ENCODE measurements around the gene MAPT. TPM values are rescaled to one million over a fixed set of nuclear protein-coding genes. Genes with fewer than 3 reads are reported as not detected.

MAPT gene
- total and polyA plus RNA-seq, 2 of the 13 experiments (the other 11 are each of a cell fraction or from before 2014, with no cell fraction given) = 2.1 to 2.8 TPM

GRCh38 chr17:46002973-46003316 lies 108.6 kb downstream of the MAPT start:
- 29% methylated on average over 7 of the region's 7 CpGs for WGBS (ENCODE audit: low lambda C conversion rate)
- in situ Hi-C loops (cut with HindIII; ENCODE audit: extremely low pct_ligation_motif_present, low pct_unique_long_range_greater_than_20kb) = loop anchor here (5.0 to 25.0 kb wide), 3 partner anchors 39 to 834 kb away; no protein-coding TSS in a partner anchor
- no peak for FAIRE-seq
- TF ChIP-seq ZMYM2 (CRISPR knock-in tag; IDR thresholded peaks at IDR 0.05) = 0 out of 2 replicates have a peak, but pooled peaks have one; percentile 15
- TF ChIP-seq GABPB1 (CRISPR knock-in tag; IDR thresholded peaks at IDR 0.05) = 0 out of 2 replicates have a peak, but pooled peaks have one; percentile 6
- TF ChIP-seq, protein P1, sequence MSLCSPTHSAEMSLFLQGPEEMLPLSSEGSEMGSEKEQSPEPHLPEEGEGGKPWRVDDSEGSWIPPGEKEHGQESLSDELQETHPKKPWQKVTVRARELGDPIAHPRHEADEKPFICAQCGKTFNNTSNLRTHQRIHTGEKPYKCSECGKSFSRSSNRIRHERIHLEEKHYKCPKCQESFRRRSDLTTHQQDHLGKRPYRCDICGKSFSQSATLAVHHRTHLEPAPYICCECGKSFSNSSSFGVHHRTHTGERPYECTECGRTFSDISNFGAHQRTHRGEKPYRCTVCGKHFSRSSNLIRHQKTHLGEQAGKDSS (CRISPR knock-in tag; IDR thresholded peaks at IDR 0.05; ENCODE audit: borderline replicate concordance, low read depth) = no peak
- TF ChIP-seq ZNF639 (CRISPR knock-in tag; conservative IDR thresholded peaks at IDR 0.05) = no peak
- no peak for TF ChIP-seq CENPX (CRISPR knock-in tag; IDR thresholded peaks at IDR 0.05)
- no peak for TF ChIP-seq MAFK (conservative IDR thresholded peaks at IDR 0.05 in 1 of 2, IDR thresholded peaks at IDR 0.05 in 1 of 2; ENCODE audit: low read length in 2 of 2)
- TF ChIP-seq ZNF121 (CRISPR knock-in tag; IDR thresholded peaks at IDR 0.05) = peak; percentile 13
- 0 out of 2 replicates have a peak, but pooled peaks have one; percentile 22 for TF ChIP-seq DPF2 (CRISPR knock-in tag; IDR thresholded peaks at IDR 0.05; ENCODE audit: borderline replicate concordance, low read depth)
- TF ChIP-seq ZNF251 (CRISPR knock-in tag; IDR thresholded peaks at IDR 0.05) = 0 out of 2 replicates have a peak, but pooled peaks have one; percentile 25
- TF ChIP-seq HMG20A (CRISPR knock-in tag; IDR thresholded peaks at IDR 0.05; ENCODE audit: borderline replicate concordance) = no peak
- TF ChIP-seq ZNF816 (CRISPR knock-in tag; IDR thresholded peaks at IDR 0.05; ENCODE audit: borderline replicate concordance) = 0 out of 2 replicates have a peak, but pooled peaks have one; percentile 52
- no peak for TF ChIP-seq LCORL (IDR thresholded peaks at IDR 0.05)
- TF ChIP-seq LCORL (CRISPR knock-in tag; IDR thresholded peaks at IDR 0.05) = peak; percentile 3; the same call in 1 of the 2 replicates
- TF ChIP-seq ZNF274 (CRISPR knock-in tag; IDR thresholded peaks at IDR 0.05) = no peak
- TF ChIP-seq PHF21A (CRISPR knock-in tag; IDR thresholded peaks at IDR 0.05) = no peak
- TF ChIP-seq ZNF280B (CRISPR knock-in tag; IDR thresholded peaks at IDR 0.05; ENCODE audit: borderline replicate concordance) = no peak
- no peak for TF ChIP-seq ELF3 (CRISPR knock-in tag; IDR thresholded peaks at IDR 0.05)
- TF ChIP-seq ZNF772 (CRISPR knock-in tag; IDR thresholded peaks at IDR 0.05) = no peak
- no peak for TF ChIP-seq KDM5A (IDR thresholded peaks at IDR 0.05; ENCODE audit: borderline replicate concordance, low read length)
- no peak for TF ChIP-seq MTA1 (CRISPR knock-in tag; IDR thresholded peaks at IDR 0.05; ENCODE audit: borderline replicate concordance)
- TF ChIP-seq CREB1 (IDR thresholded peaks at IDR 0.05) = no peak
- TF ChIP-seq CREB1 (CRISPR knock-in tag; IDR thresholded peaks at IDR 0.05) = no peak
- TF ChIP-seq ZNF589 (CRISPR knock-in tag; conservative IDR thresholded peaks at IDR 0.05) = no peak

More at GRCh38 chr17:46002973-46003316, 108.6 kb downstream of the MAPT start:
- Histone ChIP-seq H3K9ac (ENCODE audit: insufficient read depth, low read depth, low read length) (no peak overlapping the region), H3K36me3 (replicated peaks in 1 of 2; ENCODE audit: control insufficient read depth in 1 of 2, insufficient read depth in 2 of 2, low read length in 2 of 2) (no peaks in the 10 kb centered on the region), H2AFZ (ENCODE audit: low read length) (no peak overlapping the region), H4K20me1 (ENCODE audit: insufficient read depth, low read length) (no peaks in the 10 kb centered on the region), H3K9me3 (ENCODE audit: low read length) (no peaks in the 10 kb centered on the region), H3K4me2 (ENCODE audit: low read depth, low read length) (peak overlapping the region; percentile 92), H3K4me1 (ENCODE audit: insufficient read depth, low read length) (peaks cover 46% of the 10 kb centered on the region), H3K4me3 (replicated peaks in 1 of 3; ENCODE audit: insufficient read depth in 1 of 3, low read depth in 2 of 3, low read length in 3 of 3) (peak overlapping the region in 1 of 3 experiments; percentile 67; a peak in 2 of 6 replicates), H3K79me2 (ENCODE audit: insufficient read depth, low read length) (no peaks in the 10 kb centered on the region), H3K27ac (ENCODE audit: extremely low read length, insufficient read depth, low read length) (no peak overlapping the region), H3K27me3 (ENCODE audit: control insufficient read depth in 1 of 2, insufficient read depth in 2 of 2, low read length in 2 of 2) (0 out of 5 replicates have a peak, but pooled peaks cover 0 to 1% of the 10 kb centered on the region in 2 experiments)
- no peak for DNase-seq (ENCODE audit: low spot score)
- ChIA-PET POLR2A (interaction anchor here (1.1 to 2.4 kb wide), 2 partner anchors 56 to 191 kb away, joined by 3 to 11 read pairs; partner anchors contain the start of gene KANSL1), CTCF (ENCODE audit: low intra/inter-chr PET ratio, low total read pairs) (interaction anchor here (1.2 to 4.3 kb wide), 4 partner anchors 41 to 209 kb away, joined by 4 to 37 read pairs (median 10); no protein-coding TSS in a partner anchor)
- no TSS peak for BruUV-seq (replicated peaks)
- intact Hi-C loops (cut with micrococcal nuclease; ENCODE audit: unreplicated experiment) = loop anchor here (1.0 to 5.0 kb wide), 3 partner anchors 41 to 284 kb away; no protein-coding TSS in a partner anchor
- ATAC-seq = 0 out of 3 replicates have a peak, but pooled peaks have one; percentile 1

All from HepG2 (cell line).